Measurements from ENCODE around the gene PTH2R. TPM values are rescaled to one million over a fixed set of nuclear protein-coding genes. Genes with fewer than 3 reads are reported as not detected.

Gene PTH2R
- total and polyA plus RNA-seq, 2 experiments from 2014 or later: 0.18 to 0.38 TPM

- H3F3A ChIP-seq (replicated peaks; ENCODE audit: low read depth): no peaks in the 10 kb centered on the region
- no peak for TF ChIP-seq EZH2 (IDR thresholded peaks at IDR 0.05; ENCODE audit: low read depth, unreplicated experiment)
- no peak for TF ChIP-seq POLR2AphosphoS5 (IDR thresholded peaks at IDR 0.05; ENCODE audit: low read depth)
- TF ChIP-seq ETS1 (IDR thresholded peaks at IDR 0.05): no peak
- TF ChIP-seq CTCF (conservative IDR thresholded peaks at IDR 0.05; ENCODE audit: low read depth in 2 of 2): peak in 1 of 2 experiments; percentile 14; a peak in 1 of 4 replicates
- DNase-seq (ENCODE audit: low spot score) (peak; percentile 25), ATAC-seq (no peak)
- H3K27me3 ChIP-seq (ENCODE audit: insufficient read depth): no peaks in the 10 kb centered on the region
- no peaks in the 10 kb centered on the region for H3K9me2 ChIP-seq (ENCODE audit: insufficient read depth)
- H4K20me1 ChIP-seq (replicated peaks; ENCODE audit: insufficient read depth): no peaks in the 10 kb centered on the region
- no peak overlapping the region for H3K4me2 ChIP-seq
- no peak overlapping the region for H3K27ac ChIP-seq (ENCODE audit: low read depth)
- peaks cover 5% of the 10 kb centered on the region for H3K27me3 Mint-ChIP-seq (ENCODE audit: insufficient read depth, low read depth, poor library complexity)
- peaks cover 18% of the 10 kb centered on the region for H3K4me1 Mint-ChIP-seq
- no peaks in the 10 kb centered on the region for H3K79me2 ChIP-seq (replicated peaks; ENCODE audit: insufficient read depth)
- H3K4me3 Mint-ChIP-seq: no peak overlapping the region
- peaks cover 6% of the 10 kb centered on the region; the same call in 1 of the 2 replicates for H3K4me1 ChIP-seq (ENCODE audit: insufficient read depth)
- H3K4me3 ChIP-seq: no peak overlapping the region
- H3K36me3 Mint-ChIP-seq (ENCODE audit: low read depth): peaks cover 50% of the 10 kb centered on the region
- H3K36me3 ChIP-seq (ENCODE audit: insufficient read depth): peaks cover 29% of the 10 kb centered on the region
- no peaks in the 10 kb centered on the region for H3K9me3 Mint-ChIP-seq
- H2AFZ ChIP-seq: no peak overlapping the region
- 0 out of 2 replicates have a peak overlapping the region, but pooled peaks have one; percentile 46 for H3K27ac Mint-ChIP-seq
These were observed 49.6 kb upstream of the PTH2R start for GRCh38 chr2:208356846-208357574.

DNA sequence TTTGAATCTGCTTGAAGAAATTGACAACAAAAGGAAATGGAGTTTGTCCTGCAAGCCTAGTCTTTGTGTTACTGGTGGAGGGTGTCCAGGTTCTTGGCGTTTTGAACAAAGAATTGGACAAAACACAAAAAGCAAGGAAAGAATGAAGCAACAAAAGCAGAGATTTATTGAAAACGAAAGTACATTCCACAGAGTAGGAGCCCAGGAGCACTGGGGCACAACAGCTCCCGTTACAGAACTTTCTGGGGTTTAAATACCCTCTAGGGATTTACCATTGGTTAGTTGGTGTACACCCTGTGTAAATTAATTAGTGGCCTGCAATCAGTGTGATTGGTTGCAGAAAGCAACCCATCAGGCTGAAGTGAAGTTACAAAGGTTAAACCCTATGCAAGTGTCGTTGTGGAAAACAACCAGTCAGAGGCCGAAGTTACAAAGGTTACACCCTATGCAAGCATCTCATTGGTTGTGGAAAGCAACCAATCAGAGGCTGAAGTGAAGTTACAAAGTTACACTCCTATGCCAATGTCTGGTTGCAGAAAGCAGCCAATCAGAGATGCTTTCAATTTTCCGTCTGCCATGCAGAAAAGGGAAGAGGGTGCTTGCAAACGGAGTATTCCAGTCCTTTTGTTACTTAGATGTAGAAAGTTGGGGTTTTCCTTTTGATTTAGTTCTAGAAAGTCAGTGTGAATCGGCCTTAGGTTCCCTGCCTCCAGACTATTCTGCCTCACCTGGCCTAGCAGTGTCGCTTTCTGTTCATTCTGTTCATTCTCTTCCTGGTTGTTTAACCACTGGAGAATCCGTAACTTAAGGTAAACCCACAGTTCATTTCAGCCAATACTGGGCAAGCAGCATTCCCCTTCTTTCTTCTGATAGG is 47.6 kb upstream of the PTH2R start:
- ATAC-seq (no peak), DNase-seq (ENCODE audit: low spot score) (no peak)
- peaks cover 18% of the 10 kb centered on the region for H3K4me1 Mint-ChIP-seq
- H3K4me1 ChIP-seq (ENCODE audit: insufficient read depth): peaks cover 9% of the 10 kb centered on the region; the same call in 1 of the 2 replicates
- no peak overlapping the region for H3K4me3 ChIP-seq
- H4K20me1 ChIP-seq (replicated peaks; ENCODE audit: insufficient read depth): no peaks in the 10 kb centered on the region
- no peak overlapping the region for H3K27ac Mint-ChIP-seq
- H3K9me3 Mint-ChIP-seq: peaks cover 1% of the 10 kb centered on the region; the same call in 1 of the 3 replicates
- 0 out of 2 replicates have a peak, but pooled peaks cover 7% of the 10 kb centered on the region for H3K9me2 ChIP-seq (ENCODE audit: insufficient read depth)
- H3K36me3 Mint-ChIP-seq (ENCODE audit: low read depth): peaks cover 34% of the 10 kb centered on the region
- no peak overlapping the region for H3K4me2 ChIP-seq
- H3K36me3 ChIP-seq (ENCODE audit: insufficient read depth): peaks cover 12% of the 10 kb centered on the region
- H2AFZ ChIP-seq: no peak overlapping the region
- no peaks in the 10 kb centered on the region for H3K79me2 ChIP-seq (replicated peaks; ENCODE audit: insufficient read depth)
- H3K27ac ChIP-seq (ENCODE audit: low read depth): no peak overlapping the region
- no peaks in the 10 kb centered on the region for H3K27me3 ChIP-seq (ENCODE audit: insufficient read depth)
- TF ChIP-seq POLR2AphosphoS5 (IDR thresholded peaks at IDR 0.05; ENCODE audit: low read depth) (no peak), JUNB (IDR thresholded peaks at IDR 0.05; ENCODE audit: unreplicated experiment) (no peak), NANOG (IDR thresholded peaks at IDR 0.05; ENCODE audit: borderline replicate concordance) (no peak), ZNF114 (CRISPR knock-in tag; IDR thresholded peaks at IDR 0.05) (no peak)
- no peak overlapping the region for H3K4me3 Mint-ChIP-seq
- H3F3A ChIP-seq (replicated peaks; ENCODE audit: low read depth): no peaks in the 10 kb centered on the region
- H3K27me3 Mint-ChIP-seq (ENCODE audit: insufficient read depth, low read depth, poor library complexity): peaks cover 5% of the 10 kb centered on the region

Measured in GM23338 (cell line).